GM23248 (cell line): ENCODE measurements around the gene EREG.

Experiments used
- EZH2 ChIP-seq: fragments of 200-600 bp; sonication (generic); IDR thresholded peaks from 2 replicates; pipeline ENCODE4 v1.6.1; 2018; ENCODE audit warnings: antibody characterized with exemption, mild to moderate bottlenecking; ENCODE audit not compliant: insufficient read depth, poor library complexity, severe bottlenecking
- EZH2phosphoT487 ChIP-seq: fragments of 200-600 bp; sonication (generic); IDR thresholded peaks from 2 replicates; pipeline ENCODE4 v1.6.1; 2018; ENCODE audit warnings: antibody characterized with exemption, moderate library complexity, mild to moderate bottlenecking, low read depth; ENCODE audit not compliant: insufficient read depth

DNA sequence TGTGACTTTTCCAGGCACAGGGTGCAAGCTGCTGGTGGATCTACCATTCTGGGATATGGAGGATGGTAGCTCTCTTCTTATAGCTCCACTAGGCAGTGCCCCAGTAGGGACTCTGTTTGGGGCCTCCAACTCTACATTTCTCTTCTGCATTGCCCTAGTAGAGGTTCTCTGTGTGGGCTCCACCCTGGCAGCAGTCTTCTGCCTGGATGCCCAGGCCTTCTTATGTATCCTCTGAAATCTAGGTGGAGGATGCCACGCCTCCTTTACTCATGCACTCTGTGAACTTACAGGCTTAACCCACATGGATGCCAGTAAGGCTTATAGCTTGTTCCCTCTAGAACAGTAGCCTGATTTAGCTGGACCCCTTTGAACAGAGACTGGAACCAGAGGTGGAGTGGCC lies 20.9 kb upstream of the EREG start:
- no peak for TF ChIP-seq EZH2phosphoT487
- TF ChIP-seq EZH2, result no peak
